Upper lobe of left lung (tissue), 4 donors: ENCODE data around the gene CYBA.

ENCODE experiments used
- CTCF ChIP-seq, 6 experiments: fragments of 450-650 bp in 4 of 6; fragments of 200-600 bp in 2 of 6; sonication (generic) in 2 of 6; IDR thresholded peaks; one replicate each; pipeline ENCODE4 v1.5.1; 2016 to 2019; ENCODE audit warnings: antibody characterized with exemption in 6 of 6
- EP300 ChIP-seq, 4 donors: sonication (generic); formaldehyde crosslinking; IDR thresholded peaks; one replicate each; pipeline ENCODE4 v1.5.1; 2017; ENCODE audit warnings: antibody characterized with exemption in 4 of 4, control low read depth in 2 of 4
- POLR2A ChIP-seq, 4 donors: fragments of 450-650 bp; IDR thresholded peaks; one replicate each; pipeline ENCODE4 v1.5.1; 2016 to 2017; ENCODE audit warnings: antibody characterized with exemption in 4 of 4, mild to moderate bottlenecking in 2 of 4
- POLR2AphosphoS5 ChIP-seq, 2 donors: sonication (generic); formaldehyde crosslinking; IDR thresholded peaks; one replicate each; pipeline ENCODE4 v1.5.1; 2017; ENCODE audit warnings: antibody characterized with exemption in 2 of 2

GRCh38 chr16:88692861-88693260 lies 42.0 kb upstream of the CYBA start:
- TF ChIP-seq POLR2AphosphoS5 (IDR thresholded peaks at IDR 0.05), result no peak
- TF ChIP-seq CTCF (IDR thresholded peaks at IDR 0.05), result no peak
- TF ChIP-seq POLR2A (IDR thresholded peaks at IDR 0.05), result no peak
- TF ChIP-seq EP300 (IDR thresholded peaks at IDR 0.05), result no peak
